ENCODE results near the gene DTNBP1.

DTNBP1 gene

DNA sequence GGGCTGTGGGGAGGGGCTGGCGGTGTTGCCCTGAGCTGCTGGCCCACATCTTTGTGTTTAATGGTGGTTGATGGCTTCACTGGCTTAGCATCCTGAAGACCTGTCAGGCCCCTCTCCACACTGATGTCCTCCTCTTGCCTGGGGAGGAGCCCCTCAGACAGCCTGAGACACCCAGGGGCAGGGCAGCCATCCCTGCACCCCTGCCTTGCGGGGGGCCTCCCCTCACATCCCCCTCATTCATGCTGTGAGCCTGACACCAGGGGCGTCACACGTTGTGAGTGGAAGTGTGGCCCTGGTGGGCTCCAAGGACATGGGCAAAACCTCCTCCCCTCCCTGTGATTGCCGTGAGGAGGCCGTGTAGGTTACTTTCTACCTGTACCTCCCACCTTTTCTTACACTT, 152.7 kb downstream of the DTNBP1 start:
- TF ChIP-seq CTCF (IDR thresholded peaks at IDR 0.05; ENCODE audit: low read depth, low read length) = no peak
- no peak for DNase-seq (ENCODE audit: extremely low read depth, low read depth)

DNA sequence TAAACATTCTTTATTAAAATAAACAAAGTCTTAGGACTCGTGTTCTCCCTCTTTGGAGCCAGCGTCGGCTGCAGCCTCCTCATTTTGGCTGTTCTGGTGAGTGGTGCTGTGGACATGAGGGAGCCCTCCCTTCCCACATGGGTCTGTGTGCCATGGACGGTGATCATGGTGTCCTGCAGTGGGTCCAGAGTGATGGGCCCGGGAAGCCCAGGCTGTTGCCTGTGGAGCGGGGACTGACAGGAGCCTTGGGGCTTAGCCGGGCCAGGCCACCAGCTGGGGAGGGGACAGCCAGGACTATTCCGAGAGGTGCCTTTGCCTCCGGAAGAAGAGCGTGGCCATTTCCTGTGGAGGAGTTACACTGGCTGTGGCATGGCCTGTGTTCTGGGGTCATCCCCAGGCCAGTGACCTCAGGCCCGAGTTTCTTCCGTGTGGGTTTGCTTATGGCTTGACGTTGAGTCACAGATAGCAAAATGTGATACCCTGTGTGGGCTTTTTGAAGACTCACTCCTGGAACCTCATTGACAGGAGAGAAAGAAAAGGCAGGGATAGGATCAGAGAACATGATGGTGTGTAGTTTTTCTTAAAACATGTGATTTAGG, 153.4 kb downstream of the DTNBP1 start:
- DNase-seq (ENCODE audit: extremely low read depth, low read depth) = no peak
- no peak for TF ChIP-seq CTCF (IDR thresholded peaks at IDR 0.05; ENCODE audit: low read depth, low read length)

- DNase-seq (ENCODE audit: extremely low read depth, low read depth) = no peak
- no peak for TF ChIP-seq CTCF (IDR thresholded peaks at IDR 0.05; ENCODE audit: low read depth, low read length)
Measured at GRCh38 chr6:15508931-15509330, 153.9 kb downstream of the DTNBP1 start.

- TF ChIP-seq CTCF (IDR thresholded peaks at IDR 0.05; ENCODE audit: low read depth, low read length) = no peak
- DNase-seq (ENCODE audit: extremely low read depth, low read depth) = no peak
Measured at GRCh38 chr6:15508441-15508871, 154.4 kb downstream of the DTNBP1 start.

DNA sequence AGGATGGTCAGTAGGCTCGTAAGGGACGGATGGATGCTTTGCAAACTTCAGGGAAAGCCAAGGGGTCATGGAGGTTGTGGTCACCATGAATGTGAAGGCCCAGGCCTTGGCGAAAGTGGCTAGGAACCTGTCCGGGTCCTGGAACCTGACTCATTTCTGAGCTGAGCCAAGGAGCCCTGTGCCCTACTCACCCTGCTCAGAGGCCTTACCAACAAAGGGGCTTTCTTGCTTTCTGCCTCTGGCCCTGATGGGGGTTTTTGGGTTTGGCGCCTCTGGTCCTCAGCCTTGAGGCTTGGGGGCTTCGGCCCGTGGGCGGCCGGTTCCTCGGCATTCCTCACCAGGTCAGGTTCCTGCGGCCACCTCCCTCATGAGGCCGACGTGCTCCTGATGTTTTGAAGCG, 155.1 kb downstream of the DTNBP1 start:
- DNase-seq (ENCODE audit: extremely low read depth, low read depth) = no peak
- TF ChIP-seq CTCF (IDR thresholded peaks at IDR 0.05; ENCODE audit: low read depth, low read length) = no peak

- TF ChIP-seq CTCF (IDR thresholded peaks at IDR 0.05; ENCODE audit: low read depth, low read length) = no peak
- no peak for DNase-seq (ENCODE audit: extremely low read depth, low read depth)
Measured at GRCh38 chr6:15507221-15507620, 155.6 kb downstream of the DTNBP1 start.

DNA sequence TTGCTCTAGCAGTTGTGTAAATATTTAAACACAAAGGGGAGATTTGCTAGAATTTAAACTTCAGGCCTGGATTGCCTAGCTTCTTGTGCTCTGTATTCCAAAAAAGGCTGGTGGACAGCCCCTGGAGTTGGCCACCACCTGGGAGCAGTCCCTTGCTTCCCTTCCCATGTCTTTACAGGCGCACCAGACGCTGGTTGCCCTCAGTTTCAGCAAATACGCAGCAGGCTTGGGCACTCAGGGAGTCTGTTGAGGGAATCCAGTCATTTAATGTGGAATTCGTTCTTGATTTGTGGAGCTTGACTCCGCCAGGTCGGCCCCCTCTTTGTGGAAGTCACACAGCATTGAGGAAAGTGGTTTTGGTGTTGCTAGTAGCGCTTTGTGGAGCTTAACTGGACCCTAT, 156.8 kb downstream of the DTNBP1 start:
- TF ChIP-seq CTCF (IDR thresholded peaks at IDR 0.05; ENCODE audit: low read depth, low read length) = no peak

More for the DNA sequence above, 156.8 kb downstream of the DTNBP1 start:
- no peak for DNase-seq (ENCODE audit: extremely low read depth, low read depth)

Data from AG09319 (cell line).